Hepatocyte (in vitro differentiated cells): ENCODE data around the gene INSIG1. TPM values are rescaled to one million over a fixed set of nuclear protein-coding genes. Genes with fewer than 3 reads are reported as not detected.

Experiments
- DNase-seq: peaks from one replicate; pipeline ENCODE4 v3.0.0-alpha.2; 2016; ENCODE audit warnings: low spot score
- H2AFZ ChIP-seq: fragments of 200-600 bp; sonication (generic); 2 replicates; pipeline ENCODE4 v1.6.0; 2016; ENCODE audit warnings: antibody characterized with exemption, mild to moderate bottlenecking
- H3K27ac ChIP-seq: fragments of 200-600 bp; sonication (generic); 2 replicates; pipeline ENCODE4 v1.5.1; 2016; ENCODE audit warnings: mild to moderate bottlenecking
- H3K27me3 ChIP-seq: fragments of 200-600 bp; sonication (generic); 2 replicates; pipeline ENCODE4 v1.6.1; 2016
- H3K36me3 ChIP-seq: fragments of 200-600 bp; sonication (generic); replicated peaks from 2 replicates; pipeline ENCODE4 v1.5.1; 2016; ENCODE audit warnings: low read depth; ENCODE audit not compliant: insufficient read depth
- H3K4me1 ChIP-seq: fragments of 200-600 bp; sonication (generic); 2 replicates; pipeline ENCODE4 v1.5.1; 2016; ENCODE audit warnings: mild to moderate bottlenecking, moderate library complexity; ENCODE audit not compliant: insufficient read depth
- H3K4me2 ChIP-seq: fragments of 200-600 bp; sonication (generic); 2 replicates; pipeline ENCODE4 v1.6.0; 2016
- H3K4me3 ChIP-seq: fragments of 200-600 bp; sonication (generic); 2 replicates; pipeline ENCODE4 v1.5.1; 2016; ENCODE audit warnings: mild to moderate bottlenecking
- H3K79me2 ChIP-seq: fragments of 200-600 bp; sonication (generic); 2 replicates; pipeline ENCODE4 v1.6.0; 2017; ENCODE audit warnings: mild to moderate bottlenecking
- H3K9me2 ChIP-seq: fragments of 200-600 bp; sonication (generic); replicated peaks from 2 replicates; pipeline ENCODE4 v1.6.0; 2017; ENCODE audit warnings: mild to moderate bottlenecking; ENCODE audit not compliant: insufficient read depth
- H3K9me3 ChIP-seq: fragments of 200-600 bp; sonication (generic); 2 replicates; pipeline ENCODE4 v1.5.1; 2016; ENCODE audit warnings: low read depth, mild to moderate bottlenecking
- H4K20me1 ChIP-seq: fragments of 200-600 bp; sonication (generic); 2 replicates; pipeline ENCODE4 v1.6.0; 2016; ENCODE audit warnings: mild to moderate bottlenecking; ENCODE audit not compliant: insufficient read depth, poor library complexity, severe bottlenecking
- EZH2 ChIP-seq: fragments of 200-600 bp; sonication (generic); IDR thresholded peaks from 2 replicates; pipeline ENCODE4 v1.6.1; 2016; ENCODE audit warnings: antibody characterized with exemption, mild to moderate bottlenecking, borderline replicate concordance
- EZH2phosphoT487 ChIP-seq: fragments of 200-600 bp; sonication (generic); IDR thresholded peaks from one replicate; pipeline ENCODE4 v1.6.1; 2018; ENCODE audit warnings: antibody characterized with exemption, mild to moderate bottlenecking, low read depth, moderate library complexity; ENCODE audit not compliant: unreplicated experiment, severe bottlenecking
- WGBS: methylation state at CpG from one replicate; pipeline ENCODE4 v1.1.6; 2016; ENCODE audit warnings: low lambda C conversion rate; ENCODE audit errors: missing lambda C conversion rate; 5-methylcytosine and 5-hydroxymethylcytosine counted together
- polyA plus RNA-seq: library from polyadenylated mRNA; unstranded; fragments of >200 nt; fragmentation: Nextera tagmentation; extraction: Ambion mirVana; gene quantifications from 2 replicates; pipeline ENCODE4 v1.2.1, GENCODE V29; 2016
- total RNA-seq: library from RNA; depleted of rRNA; stranded (reverse); fragments of >200 nt; gene quantifications from 2 replicates; pipeline ENCODE4 v1.2.3, GENCODE V29; 2014
- TF ChIP-seq, protein P1 (sequence below): fragments of 200-600 bp; sonication (generic); IDR thresholded peaks from 2 replicates; pipeline ENCODE4 v1.5.1; 2016; ENCODE audit warnings: antibody characterized with exemption, mild to moderate bottlenecking; ENCODE audit not compliant: poor library complexity

Gene INSIG1
- total and polyA plus RNA-seq, 2 experiments from 2014 or later: 196 to 305 TPM

DNA sequence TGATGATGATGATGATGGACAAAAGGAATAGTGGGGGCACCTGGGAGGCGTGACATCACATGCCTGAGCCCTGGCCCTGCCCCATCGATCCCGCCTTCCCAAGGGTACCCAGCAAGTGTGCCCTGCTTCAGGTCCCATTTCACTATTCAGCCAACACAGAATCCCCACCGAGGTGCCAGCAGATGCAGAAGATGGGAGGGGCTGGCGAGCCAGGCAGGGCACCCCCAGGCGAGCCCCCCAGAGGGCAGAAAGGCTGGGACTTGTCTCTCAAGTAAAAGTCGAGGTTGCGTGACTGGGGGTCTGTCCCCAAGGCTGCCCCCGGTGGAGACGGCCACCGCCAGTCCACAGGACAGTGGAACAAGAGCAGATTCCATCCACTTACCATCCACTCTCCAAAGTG lies 57.5 kb downstream of the INSIG1 start:
- Histone ChIP-seq H3K4me1 (no peaks in the 10 kb centered on the region), H4K20me1 (no peaks in the 10 kb centered on the region), H3K4me2 (no peak overlapping the region), H3K27ac (no peak overlapping the region), H3K27me3 (peaks cover 36% of the 10 kb centered on the region), H3K4me3 (no peak overlapping the region), H3K79me2 (no peaks in the 10 kb centered on the region), H3K9me2 (no peaks in the 10 kb centered on the region), H3K36me3 (no peaks in the 10 kb centered on the region), H2AFZ (no peak overlapping the region), H3K9me3 (no peaks in the 10 kb centered on the region)
- 83% methylated on average over 11 of the region's 11 CpGs for WGBS
- TF ChIP-seq, protein P1, sequence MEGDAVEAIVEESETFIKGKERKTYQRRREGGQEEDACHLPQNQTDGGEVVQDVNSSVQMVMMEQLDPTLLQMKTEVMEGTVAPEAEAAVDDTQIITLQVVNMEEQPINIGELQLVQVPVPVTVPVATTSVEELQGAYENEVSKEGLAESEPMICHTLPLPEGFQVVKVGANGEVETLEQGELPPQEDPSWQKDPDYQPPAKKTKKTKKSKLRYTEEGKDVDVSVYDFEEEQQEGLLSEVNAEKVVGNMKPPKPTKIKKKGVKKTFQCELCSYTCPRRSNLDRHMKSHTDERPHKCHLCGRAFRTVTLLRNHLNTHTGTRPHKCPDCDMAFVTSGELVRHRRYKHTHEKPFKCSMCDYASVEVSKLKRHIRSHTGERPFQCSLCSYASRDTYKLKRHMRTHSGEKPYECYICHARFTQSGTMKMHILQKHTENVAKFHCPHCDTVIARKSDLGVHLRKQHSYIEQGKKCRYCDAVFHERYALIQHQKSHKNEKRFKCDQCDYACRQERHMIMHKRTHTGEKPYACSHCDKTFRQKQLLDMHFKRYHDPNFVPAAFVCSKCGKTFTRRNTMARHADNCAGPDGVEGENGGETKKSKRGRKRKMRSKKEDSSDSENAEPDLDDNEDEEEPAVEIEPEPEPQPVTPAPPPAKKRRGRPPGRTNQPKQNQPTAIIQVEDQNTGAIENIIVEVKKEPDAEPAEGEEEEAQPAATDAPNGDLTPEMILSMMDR: no peak
- TF ChIP-seq EZH2phosphoT487 (no peak), EZH2 (no peak)
- DNase-seq: no peak

DNA sequence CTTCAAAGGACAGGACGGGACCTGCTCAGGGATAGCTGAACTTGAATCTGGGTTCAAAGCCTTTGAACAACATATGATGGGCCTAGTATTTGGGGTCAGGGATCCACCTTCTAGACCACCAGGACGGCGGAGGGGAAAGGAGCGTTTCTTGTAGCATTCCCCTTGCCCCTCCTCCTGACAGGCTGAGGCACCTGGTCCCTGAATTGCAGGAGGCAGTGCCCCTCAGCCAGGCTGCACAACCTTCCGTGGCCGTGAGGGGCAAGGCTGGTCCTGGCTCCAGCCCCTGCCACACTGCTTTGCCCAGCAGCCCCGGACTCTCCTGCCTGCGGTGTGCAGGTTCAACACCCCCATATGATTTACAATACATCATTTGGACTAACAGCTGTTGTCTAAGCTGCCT lies 58.1 kb downstream of the INSIG1 start:
- no peak overlapping the region for H3K4me2 ChIP-seq
- no peak overlapping the region for H3K27ac ChIP-seq
- no peaks in the 10 kb centered on the region for H3K9me2 ChIP-seq
- H3K9me3 ChIP-seq: no peaks in the 10 kb centered on the region
- no peaks in the 10 kb centered on the region for H4K20me1 ChIP-seq
- DNase-seq: no peak
- H3K4me1 ChIP-seq: no peaks in the 10 kb centered on the region
- TF ChIP-seq EZH2phosphoT487: no peak
- no peak for TF ChIP-seq EZH2
- TF ChIP-seq, protein P1: no peak
- no peaks in the 10 kb centered on the region for H3K79me2 ChIP-seq
- H3K36me3 ChIP-seq: no peaks in the 10 kb centered on the region
- WGBS: 89% methylated on average over 8 of the region's 8 CpGs
- H3K4me3 ChIP-seq: no peak overlapping the region
- H2AFZ ChIP-seq: no peak overlapping the region
- H3K27me3 ChIP-seq: peaks cover 40% of the 10 kb centered on the region

DNA sequence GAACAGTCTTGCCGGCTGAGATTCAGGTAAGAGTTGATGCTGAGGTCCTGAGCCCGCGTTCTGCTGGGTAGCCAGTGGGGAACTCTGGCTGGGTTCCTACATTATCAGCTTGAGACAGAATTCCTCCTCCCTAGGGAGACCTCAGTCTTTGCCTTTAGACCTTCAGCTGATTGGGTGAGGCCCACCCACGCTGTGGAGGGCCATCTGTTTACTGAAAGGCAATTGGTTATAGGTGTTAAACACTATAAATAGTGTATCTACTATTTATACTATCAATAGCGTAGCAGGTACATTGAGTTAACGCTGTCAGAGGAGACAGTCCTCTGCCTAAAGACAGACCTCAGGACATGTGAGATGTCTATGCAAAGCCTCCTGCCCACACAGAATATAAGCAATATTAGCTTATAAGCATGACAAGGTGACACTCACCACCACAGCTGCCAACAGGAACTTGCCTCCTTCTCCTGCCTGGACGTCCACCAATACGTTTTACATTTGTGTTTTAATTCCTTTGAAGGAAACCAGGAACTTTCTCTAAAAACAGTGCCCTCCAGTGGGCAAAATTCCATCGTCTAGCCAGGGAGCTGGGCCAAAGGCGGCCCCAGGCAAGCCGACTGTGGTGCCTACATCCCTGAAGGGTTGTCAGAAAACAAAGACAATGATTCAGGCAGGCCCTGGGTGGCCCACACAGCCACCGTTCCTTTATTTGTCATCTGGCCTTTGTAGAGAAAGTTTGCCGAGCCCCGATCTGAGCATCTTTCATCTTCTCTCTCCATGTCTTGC lies 58.8 kb downstream of the INSIG1 start:
- H3K27me3 ChIP-seq: peaks cover 43% of the 10 kb centered on the region

More for the DNA sequence above, 58.8 kb downstream of the INSIG1 start:
- TF ChIP-seq, protein P1: peak; percentile 57
- no peak for TF ChIP-seq EZH2phosphoT487
- Histone ChIP-seq H3K79me2 (no peaks in the 10 kb centered on the region), H3K4me1 (no peaks in the 10 kb centered on the region), H3K4me2 (no peak overlapping the region), H3K36me3 (no peaks in the 10 kb centered on the region), H3K4me3 (no peak overlapping the region), H3K27ac (no peak overlapping the region), H2AFZ (no peak overlapping the region), H4K20me1 (no peaks in the 10 kb centered on the region), H3K9me3 (no peaks in the 10 kb centered on the region), H3K9me2 (no peaks in the 10 kb centered on the region)
- 44% methylated on average over 14 of the region's 14 CpGs for WGBS
- peak; percentile 58 for DNase-seq
